Frontal cortex (tissue), 4 donors: ENCODE measurements around the gene USP17L28. TPM values are rescaled to one million over a fixed set of nuclear protein-coding genes. Genes with fewer than 3 reads are reported as not detected.
"Not testable (repeated sequence)": the region's sequence is repeated elsewhere in the genome, so short reads cannot be mapped to it uniquely, and the experiment has no call there.

ENCODE experiments used
- DNase-seq, 2 donors: peaks; one replicate each; pipeline ENCODE4 v3.0.0; 2012; ENCODE audit warnings: low spot score in 2 of 2
- FAIRE-seq: peaks from 2 replicates; lab custom pipeline; 2012; peaks lifted over from hg19 to GRCh38; lab: Jason Lieb, UNC
- total RNA-seq: library from RNA; depleted of rRNA; stranded (reverse); fragments of >200 nt; gene quantifications from one replicate; pipeline ENCODE4 v1.2.3, GENCODE V29; 2014
- donor health status: control.
- donor health status: control.
- donor health status: control.

Gene USP17L28
- total RNA-seq = not detected

GRCh38 chr4:9348593-9348992 is at the start of gene USP17L28:
Gene USP17L28 (plus strand): TSS chr4:9348893. CDS start chr4:9348893, 0 bp downstream.
- FAIRE-seq, DNase-seq: not testable (repeated sequence)

GRCh38 chr4:9324191-9324590 is 24.5 kb upstream of the USP17L28 start:
- not testable (repeated sequence) for FAIRE-seq, DNase-seq

- not testable (repeated sequence) for DNase-seq
Observed at GRCh38 chr4:9324865-9325264, 23.8 kb upstream of the USP17L28 start, which contains the start of gene USP17L24. Gene USP17L24 (plus strand): TSS chr4:9325165. CDS start chr4:9325165, 0 bp downstream.

GRCh38 chr4:9329611-9330010 is 19.1 kb upstream of the USP17L28 start, which contains the start of gene USP17L25:
Gene USP17L25 (plus strand): TSS chr4:9329911. CDS start chr4:9329911, 0 bp downstream.
- FAIRE-seq, DNase-seq: not testable (repeated sequence)

More at GRCh38 chr4:9324865-9325264, 23.8 kb upstream of the USP17L28 start, which contains the start of gene USP17L24:
- not testable (repeated sequence) for FAIRE-seq

- not testable (repeated sequence) for DNase-seq, FAIRE-seq
Observed at GRCh38 chr4:9334358-9334757, 14.3 kb upstream of the USP17L28 start, which contains the start of gene USP17L26. Gene USP17L26 (plus strand): TSS chr4:9334658. CDS start chr4:9334658, 0 bp downstream.

GRCh38 chr4:9339103-9339502 is 9.6 kb upstream of the USP17L28 start, which contains the start of gene USP17L5:
Gene USP17L5 (plus strand): TSS chr4:9339403. CDS start chr4:9339403, 0 bp downstream.
- not testable (repeated sequence) for DNase-seq, FAIRE-seq

GRCh38 chr4:9343848-9344247 is 4.8 kb upstream of the USP17L28 start, which contains the start of gene USP17L27:
Gene USP17L27 (plus strand): TSS chr4:9344148. CDS start chr4:9344148, 0 bp downstream.
- FAIRE-seq, DNase-seq: not testable (repeated sequence)

- not testable (repeated sequence) for FAIRE-seq, DNase-seq
Observed at GRCh38 chr4:9350866-9351265, 2.2 kb downstream of the USP17L28 start.

GRCh38 chr4:9353338-9353737 is 4.6 kb downstream of the USP17L28 start, which contains the start of gene USP17L29:
Gene USP17L29 (plus strand): TSS chr4:9353638. CDS start chr4:9353638, 0 bp downstream.
- DNase-seq, FAIRE-seq: not testable (repeated sequence)

GRCh38 chr4:9362829-9363228 is 14.1 kb downstream of the USP17L28 start, which contains the start of gene USP17L30:
Gene USP17L30 (plus strand): TSS chr4:9363129. CDS start chr4:9363129, 0 bp downstream.
- not testable (repeated sequence) for DNase-seq, FAIRE-seq

- not testable (repeated sequence) for FAIRE-seq, DNase-seq
Observed at GRCh38 chr4:9379881-9380280, 31.2 kb downstream of the USP17L28 start.

GRCh38 chr4:9381012-9381534 is 32.4 kb downstream of the USP17L28 start:
- not testable (repeated sequence) for FAIRE-seq
- DNase-seq = peak in 1 of 2 donors; percentile 1

GRCh38 chr4:9384126-9384525 is 35.4 kb downstream of the USP17L28 start:
- no peak for FAIRE-seq

GRCh38 chr4:9389001-9389400 is 40.3 kb downstream of the USP17L28 start:
- DNase-seq, FAIRE-seq: not testable (repeated sequence)

More at GRCh38 chr4:9384126-9384525, 35.4 kb downstream of the USP17L28 start:
- no peak for DNase-seq

Other genes starting within 250 kb of the USP17L28 start
- gene FAM90A26, start 178.5 kb upstream of the USP17L28 start, total RNA-seq = not detected
- gene USP17L10, start 138.2 kb upstream of the USP17L28 start, total RNA-seq = not detected
- gene USP17L11, start 133.5 kb upstream of the USP17L28 start, total RNA-seq = not detected
- gene USP17L12, start 128.7 kb upstream of the USP17L28 start, total RNA-seq = not detected
- gene USP17L13, start 124.0 kb upstream of the USP17L28 start, total RNA-seq = not detected
- gene USP17L15, start 114.5 kb upstream of the USP17L28 start, total RNA-seq = not detected
- not detected for gene USP17L17, start 105.0 kb upstream of the USP17L28 start, total RNA-seq
- gene USP17L18, start 100.3 kb upstream of the USP17L28 start, total RNA-seq = not detected
- not detected for gene USP17L19, start 95.5 kb upstream of the USP17L28 start, total RNA-seq
- gene USP17L20, start 90.8 kb upstream of the USP17L28 start, total RNA-seq = not detected
- not detected for gene USP17L21, start 86.0 kb upstream of the USP17L28 start, total RNA-seq
- gene USP17L22, start 81.3 kb upstream of the USP17L28 start, total RNA-seq = not detected
- not detected for gene USP17L24, start 23.7 kb upstream of the USP17L28 start, total RNA-seq
- not detected for gene USP17L25, start 19.0 kb upstream of the USP17L28 start, total RNA-seq
- not detected for gene USP17L26, start 14.2 kb upstream of the USP17L28 start, total RNA-seq
- gene USP17L5, start 9.5 kb upstream of the USP17L28 start, total RNA-seq = not detected
- not detected for gene USP17L27, start 4.7 kb upstream of the USP17L28 start, total RNA-seq
- not detected for gene USP17L29, start 4.7 kb downstream of the USP17L28 start, total RNA-seq
- not detected for gene USP17L30, start 14.2 kb downstream of the USP17L28 start, total RNA-seq
- not detected for gene DEFB131A, start 95.5 kb downstream of the USP17L28 start, total RNA-seq